ENCODE data around the gene BACE2.
"Not testable (repeated sequence)": the region's sequence is repeated elsewhere in the genome, so short reads cannot be mapped to it uniquely, and the experiment has no call there.

The BACE2 gene

DNA sequence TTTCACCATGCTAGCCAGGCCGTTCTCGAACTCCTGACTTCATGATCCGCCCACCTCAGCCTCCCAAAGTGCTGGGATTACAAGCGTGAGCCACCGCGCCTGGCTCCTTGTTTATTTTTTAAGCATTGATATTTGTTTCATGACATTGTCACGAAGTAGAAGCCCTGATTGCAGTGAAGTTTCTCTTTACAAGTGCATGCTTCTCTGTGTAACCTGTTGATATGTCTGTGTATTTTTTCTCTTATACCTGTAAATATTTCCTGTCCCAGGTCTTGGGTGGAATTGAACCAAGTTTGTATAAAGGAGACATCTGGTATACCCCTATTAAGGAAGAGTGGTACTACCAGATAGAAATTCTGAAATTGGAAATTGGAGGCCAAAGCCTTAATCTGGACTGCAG, 75.1 kb downstream of the BACE2 start:
- no peak for DNase-seq

DNA sequence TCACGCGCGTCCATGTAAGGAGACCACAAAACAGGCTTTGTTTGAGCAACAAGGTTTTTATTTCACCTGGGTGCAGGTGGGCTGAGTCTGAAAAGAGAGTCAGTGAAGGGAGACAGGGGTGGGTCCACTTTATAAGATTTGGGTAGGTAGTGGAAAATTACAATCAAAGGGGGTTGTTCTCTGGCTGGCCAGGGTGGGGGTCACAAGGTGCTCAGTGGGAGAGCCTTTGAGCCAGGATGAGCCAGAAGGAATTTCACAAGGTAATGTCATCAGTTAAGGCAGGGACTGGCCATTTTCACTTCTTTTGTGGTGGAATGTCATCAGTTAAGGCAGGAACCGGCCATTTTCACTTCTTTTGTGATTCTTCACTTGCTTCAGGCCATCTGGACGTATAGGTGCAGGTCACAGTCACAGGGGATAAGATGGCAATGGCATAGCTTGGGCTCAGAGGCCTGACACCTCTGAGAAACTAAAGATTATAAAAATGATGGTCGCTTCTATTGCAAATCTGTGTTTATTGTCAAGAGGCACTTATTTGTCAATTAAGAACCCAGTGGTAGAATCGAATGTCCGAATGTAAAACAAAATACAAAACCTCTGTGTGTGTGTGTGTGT, 76.4 kb downstream of the BACE2 start:
- DNase-seq, result not testable (repeated sequence)

DNA sequence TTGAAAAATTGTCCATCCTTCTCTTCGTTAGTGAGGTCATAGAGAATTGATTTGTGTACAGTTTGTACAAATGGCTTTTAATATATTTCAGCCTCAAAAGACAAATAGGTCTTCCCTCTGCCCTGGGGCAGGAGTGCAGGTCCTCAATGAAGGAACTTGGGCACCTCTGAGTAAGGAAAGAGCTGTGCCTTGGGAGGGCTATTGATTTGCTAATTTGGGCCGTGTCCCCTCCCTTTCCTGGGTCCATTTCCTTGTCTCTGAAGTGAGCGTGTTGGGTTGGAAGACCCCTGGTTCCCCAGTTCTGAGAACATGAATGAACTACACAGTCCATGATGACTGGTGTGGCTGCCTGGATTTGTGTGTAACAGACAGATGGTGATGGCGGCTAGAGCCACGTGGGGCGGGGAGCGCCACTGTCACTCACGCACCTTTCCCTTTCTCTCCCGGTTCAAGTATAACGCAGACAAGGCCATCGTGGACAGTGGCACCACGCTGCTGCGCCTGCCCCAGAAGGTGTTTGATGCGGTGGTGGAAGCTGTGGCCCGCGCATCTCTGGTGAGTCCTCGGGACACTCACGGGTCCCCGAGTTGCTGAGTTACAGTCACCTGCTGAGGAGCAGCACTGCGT, 77.7 kb downstream of the BACE2 start:
- DNase-seq, result no peak

GRCh38 chr21:41246808-41247207, 78.8 kb downstream of the BACE2 start:
- DNase-seq, result no peak

DNA sequence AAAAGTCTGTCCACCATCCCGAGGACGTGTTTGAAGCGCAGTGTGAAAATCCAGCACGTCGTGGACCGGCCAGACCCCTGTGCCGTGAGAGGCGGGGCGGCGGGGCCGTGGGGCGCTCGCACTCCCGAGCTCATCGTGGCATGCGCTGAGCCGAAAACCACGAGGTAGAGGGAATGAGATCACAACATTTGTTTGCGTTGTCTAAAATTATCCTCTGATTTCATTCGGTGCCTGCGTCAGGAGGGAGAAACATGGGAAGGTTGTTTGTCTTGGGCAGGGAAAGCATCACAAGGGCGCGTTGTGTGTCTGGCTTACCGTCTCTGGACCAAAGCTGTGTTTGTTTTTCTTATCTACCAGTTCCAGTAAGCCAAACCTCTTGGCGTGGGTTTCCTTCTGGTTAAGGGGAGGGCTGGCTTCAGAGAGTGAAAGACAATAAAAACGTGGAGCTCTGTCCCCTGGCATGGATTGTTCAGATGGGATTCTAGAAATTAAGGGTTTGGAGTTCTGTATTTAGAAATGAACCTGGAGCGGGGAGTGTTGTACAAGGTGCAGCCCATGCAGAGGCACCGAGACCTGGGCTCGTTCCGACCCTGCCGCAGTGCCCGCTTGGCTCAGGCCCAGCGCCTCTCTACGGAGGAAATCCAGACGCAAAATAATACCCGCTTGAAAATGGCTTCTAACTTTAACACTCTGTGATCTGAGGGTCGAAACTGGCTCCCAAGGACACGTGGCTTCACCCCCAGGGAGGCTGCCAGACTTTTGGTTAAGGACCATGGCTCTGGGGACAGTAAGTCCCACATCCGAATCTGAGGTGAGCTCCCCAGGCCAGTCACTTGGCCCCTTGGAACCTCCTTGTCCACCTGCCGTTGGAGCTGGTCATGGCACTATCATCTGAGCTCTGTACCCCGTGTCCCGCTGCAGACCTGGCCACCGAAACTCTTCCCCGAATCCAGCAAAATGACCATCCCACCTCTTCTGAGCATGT, 79.9 kb downstream of the BACE2 start:
- no peak for DNase-seq

DNA sequence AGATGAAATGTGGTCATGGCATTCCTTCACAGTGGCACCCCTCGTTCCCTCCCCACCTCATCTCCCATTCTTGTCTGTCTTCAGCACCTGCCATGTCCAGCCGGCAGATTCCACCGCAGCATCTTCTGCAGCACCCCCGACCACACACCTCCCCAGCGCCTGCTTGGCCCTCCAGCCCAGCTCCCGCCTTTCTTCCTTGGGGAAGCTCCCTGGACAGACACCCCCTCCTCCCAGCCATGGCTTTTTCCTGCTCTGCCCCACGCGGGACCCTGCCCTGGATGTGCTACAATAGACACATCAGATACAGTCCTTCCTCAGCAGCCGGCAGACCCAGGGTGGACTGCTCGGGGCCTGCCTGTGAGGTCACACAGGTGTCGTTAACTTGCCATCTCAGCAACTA, 81.5 kb downstream of the BACE2 start:
- DNase-seq, result no peak

GRCh38 chr21:41250519-41250918, 82.6 kb downstream of the BACE2 start:
- no peak for DNase-seq

- no peak for DNase-seq
These were observed 84.1 kb downstream of the BACE2 start for GRCh38 chr21:41251961-41252642.

- DNase-seq, result no peak
These were observed 86.2 kb downstream of the BACE2 start for GRCh38 chr21:41254090-41254700.

DNA sequence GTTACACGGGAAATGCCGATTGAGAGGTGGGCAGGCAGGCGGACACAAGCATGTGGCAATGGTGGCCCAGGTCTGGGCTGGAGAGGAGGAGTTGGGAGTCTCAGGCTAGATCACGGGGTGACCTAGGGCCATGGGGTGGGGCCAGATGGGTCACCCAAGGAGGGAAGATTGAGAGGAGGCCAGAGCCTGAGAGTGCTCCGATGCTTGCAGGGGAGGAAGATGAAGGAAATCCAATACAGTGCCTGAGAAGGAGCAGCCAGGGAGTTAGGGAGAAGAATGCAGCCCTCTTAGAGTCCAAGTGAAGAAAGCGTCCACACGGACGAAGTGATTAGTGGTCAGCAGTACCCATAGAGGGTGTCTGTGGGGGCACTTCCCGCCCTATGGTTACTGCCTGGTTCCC, 87.2 kb downstream of the BACE2 start:
- DNase-seq, result no peak

GRCh38 chr21:41256231-41256630, 88.3 kb downstream of the BACE2 start:
- not testable (repeated sequence) for DNase-seq

- DNase-seq, result no peak
These were observed 89.1 kb downstream of the BACE2 start for GRCh38 chr21:41256771-41257702.

- DNase-seq, result no peak
These were observed 90.7 kb downstream of the BACE2 start for GRCh38 chr21:41258617-41259016.

- DNase-seq, result no peak
These were observed 92.5 kb downstream of the BACE2 start for GRCh38 chr21:41260428-41260827.

- no peak for DNase-seq
These were observed 99.4 kb downstream of the BACE2 start for GRCh38 chr21:41267346-41267745.

DNA sequence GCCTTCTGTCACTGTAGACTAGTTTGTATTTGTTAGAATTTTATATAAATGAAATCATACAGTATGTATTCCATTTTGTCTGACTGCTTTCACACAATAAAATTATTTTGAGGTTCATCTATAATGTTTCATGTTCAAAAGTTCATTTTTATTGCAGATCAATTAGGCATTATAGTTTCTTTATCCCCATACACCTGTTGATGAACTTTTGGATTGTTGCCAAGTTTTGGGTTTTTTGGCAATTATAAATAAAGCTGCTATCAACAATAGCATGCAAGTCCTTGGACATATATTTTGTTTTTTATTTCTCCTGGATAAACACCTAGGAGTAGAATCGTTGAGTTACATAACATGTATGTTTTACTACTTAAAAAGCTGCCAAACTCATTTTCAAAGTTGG, 101.6 kb downstream of the BACE2 start:
- DNase-seq, result no peak

DNA sequence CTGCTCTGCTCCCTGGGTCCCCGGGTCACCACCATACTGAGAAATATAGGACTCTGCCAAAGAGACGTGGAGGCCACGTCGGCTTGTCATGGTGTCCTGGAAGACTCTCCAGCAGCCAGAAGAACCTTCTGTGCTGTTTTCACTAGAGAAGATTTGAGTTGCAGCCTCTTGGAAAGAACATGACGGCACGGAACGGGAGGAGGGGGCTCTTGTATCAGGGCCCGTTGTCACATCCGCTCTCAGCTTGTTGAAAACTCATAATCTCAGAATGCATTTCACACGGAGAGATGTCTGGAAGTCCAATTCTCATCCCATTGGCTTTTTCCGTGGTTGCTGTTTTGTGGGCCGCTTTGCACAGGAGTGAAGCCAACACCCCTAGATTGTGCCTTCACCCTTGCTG, 109.2 kb downstream of the BACE2 start:
- no peak for DNase-seq

DNA sequence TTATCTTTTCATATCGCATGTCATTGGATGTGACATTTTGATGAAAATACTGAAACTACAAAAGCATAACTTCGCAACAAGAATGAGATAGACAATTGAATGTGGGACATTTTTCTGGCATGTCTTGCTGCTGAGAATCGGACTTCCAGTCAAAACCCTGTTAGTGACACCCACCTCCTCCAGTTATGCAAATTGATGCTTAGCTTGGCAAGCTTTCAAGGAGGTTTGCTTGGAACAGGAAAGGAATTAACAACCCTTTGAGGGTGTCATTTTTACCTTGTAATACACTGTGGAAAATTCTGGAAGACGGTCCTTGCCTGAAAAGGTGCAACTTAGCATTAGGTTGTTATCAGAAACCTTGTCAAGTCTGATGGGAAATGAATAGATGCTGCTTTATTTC, 109.9 kb downstream of the BACE2 start:
- no peak for DNase-seq

DNA sequence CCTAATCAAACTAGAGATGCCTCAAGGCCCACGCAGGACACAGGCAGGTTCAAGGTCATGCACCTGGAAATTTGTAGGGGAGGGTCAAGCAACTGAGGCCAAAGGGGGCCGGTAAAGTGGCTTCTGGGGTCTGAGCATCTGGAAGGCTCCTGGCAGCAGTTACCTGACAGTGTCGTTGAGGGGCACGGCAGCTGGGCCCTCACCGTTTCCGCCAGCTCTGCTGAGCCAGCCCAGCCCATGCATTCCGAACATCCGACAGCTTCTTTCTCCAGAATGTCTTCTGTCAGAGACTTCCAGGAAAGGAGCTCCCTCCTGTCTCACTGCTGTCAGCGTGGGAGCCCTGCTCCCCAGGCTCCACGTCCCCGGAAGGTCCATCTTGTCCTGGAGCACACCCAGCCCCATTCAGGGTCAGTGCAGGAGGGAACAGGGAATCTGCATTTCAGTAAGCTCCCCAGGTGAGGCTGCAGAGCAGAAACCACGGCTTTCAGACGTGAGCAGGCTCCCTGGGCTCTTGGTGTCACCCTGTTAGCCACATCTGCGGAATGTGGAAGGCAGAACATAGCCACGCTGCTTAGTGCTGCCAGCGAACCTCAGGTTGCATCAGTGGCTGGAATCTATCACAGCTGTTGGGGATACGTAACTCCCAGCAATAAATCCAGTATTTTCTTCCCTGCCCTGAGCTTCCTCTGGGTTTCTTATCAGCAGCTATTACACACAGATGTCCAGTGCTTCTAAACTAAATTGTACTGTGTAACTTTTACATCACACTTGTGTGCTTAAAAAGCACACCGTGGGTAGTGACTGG, 112.4 kb downstream of the BACE2 start:
- no peak for DNase-seq

- no peak for DNase-seq
These were observed 114.5 kb downstream of the BACE2 start for GRCh38 chr21:41282412-41282811.

All from kidney glomerular epithelial cell (primary cell).